HG03108 (cell line): ENCODE data around the gene KCNE1.
"Not testable (repeated sequence)": the region's sequence is repeated elsewhere in the genome, so short reads cannot be mapped to it uniquely, and the experiment has no call there.

ENCODE experiments used
- ATAC-seq: cut with Tn5 transposase; IDR thresholded peaks from one replicate; pipeline ENCODE4 v1.9.1; 2021; ENCODE audit warnings: moderate library complexity; ENCODE audit not compliant: unreplicated experiment

The KCNE1 gene

DNA sequence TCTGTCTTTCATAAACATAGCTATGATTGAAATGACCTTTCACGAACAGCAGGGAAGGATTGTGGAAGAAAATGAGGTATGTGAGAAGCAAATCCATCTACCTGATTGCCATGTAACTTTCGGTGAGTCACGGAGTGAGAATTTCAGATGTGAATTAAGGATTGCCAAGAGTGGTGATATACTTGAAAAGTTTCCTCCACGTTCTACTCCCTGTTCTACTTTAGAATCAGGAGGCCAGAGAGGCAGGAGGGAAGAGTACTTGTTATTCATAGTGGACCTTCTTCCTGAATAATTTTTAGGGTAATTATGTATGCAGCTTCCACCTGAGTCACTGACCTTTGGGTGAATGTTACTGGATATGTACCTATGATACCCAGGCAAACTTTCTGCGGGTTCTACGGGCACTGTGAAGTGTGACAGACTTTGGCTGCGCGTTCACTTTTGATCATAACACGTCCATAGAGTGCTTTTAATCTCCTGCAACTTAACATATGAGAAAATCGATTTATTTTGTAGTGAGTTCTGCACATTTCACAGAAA, 2.6 kb upstream of the KCNE1 start:
- no peak for ATAC-seq

DNA sequence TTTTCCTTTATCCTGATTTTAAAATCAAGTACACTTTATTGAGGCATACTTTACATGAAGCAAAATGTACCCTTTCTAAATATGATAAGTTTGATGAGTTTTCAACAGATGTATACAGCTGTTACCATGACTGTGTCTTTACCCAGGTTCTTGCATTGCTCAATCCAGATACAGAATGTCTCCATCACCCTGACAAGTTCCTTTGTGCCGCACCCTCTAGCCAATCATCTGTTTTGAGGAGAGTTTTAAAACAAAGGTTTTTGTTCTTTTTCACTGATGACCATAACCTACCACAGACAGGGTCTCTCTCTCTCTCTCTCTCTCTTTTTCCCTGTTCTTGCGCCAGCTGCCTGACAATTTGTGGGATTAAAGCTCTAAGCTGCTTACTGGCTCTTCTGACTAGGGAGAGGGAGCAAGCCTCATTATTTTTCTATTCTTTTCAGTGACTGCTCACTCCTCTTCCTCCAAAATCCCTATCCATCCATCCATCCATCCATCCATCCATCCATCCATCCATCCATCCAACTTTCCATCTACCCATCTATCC, 1.2 kb upstream of the KCNE1 start:
- ATAC-seq = no peak

DNA sequence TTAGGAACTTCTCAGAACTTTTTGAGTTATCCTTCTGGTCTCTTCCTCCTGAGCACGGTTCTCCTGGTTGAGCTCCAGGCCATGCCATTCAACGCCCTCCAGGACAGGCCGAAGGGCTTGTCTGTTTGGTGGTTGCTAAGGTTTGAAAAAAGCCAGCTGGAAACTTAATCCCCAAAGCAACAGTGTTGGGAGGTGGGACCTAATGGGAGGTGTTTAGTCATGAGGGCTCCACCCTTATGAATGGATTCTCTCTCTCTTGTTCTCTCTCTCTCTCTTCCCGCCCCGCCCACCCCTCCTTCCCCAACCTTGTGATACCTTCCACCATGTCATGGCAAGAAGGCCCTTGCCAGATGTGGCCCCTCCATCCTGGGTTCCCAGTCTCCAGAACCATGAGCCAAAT, 829 bp downstream of the KCNE1 start:
- no peak for ATAC-seq

GRCh38 chr21:34510148-34511142, 1.6 kb downstream of the KCNE1 start:
- no peak for ATAC-seq

DNA sequence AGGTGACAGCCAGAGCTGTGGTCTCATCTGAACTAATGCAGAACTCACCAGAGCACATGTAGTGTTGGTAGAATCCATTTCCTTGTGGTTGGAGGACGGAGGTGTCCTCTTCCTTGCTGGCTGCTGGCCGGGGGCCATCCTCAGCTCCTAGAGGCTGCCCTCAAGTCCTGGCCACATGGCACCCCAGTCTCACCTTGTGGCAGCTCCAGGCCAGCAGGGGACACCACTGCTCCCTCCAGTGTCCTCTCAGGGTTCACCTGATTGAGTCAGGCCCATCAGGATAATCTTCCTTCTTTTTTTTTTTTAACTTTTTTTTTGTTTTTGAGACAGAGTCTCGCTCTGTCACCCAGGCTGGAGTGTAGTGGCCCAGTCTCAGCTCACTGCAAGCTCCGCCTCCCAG, 2.9 kb downstream of the KCNE1 start:
- no peak for ATAC-seq

GRCh38 chr21:34504595-34504994, 7.4 kb downstream of the KCNE1 start:
- ATAC-seq = no peak

DNA sequence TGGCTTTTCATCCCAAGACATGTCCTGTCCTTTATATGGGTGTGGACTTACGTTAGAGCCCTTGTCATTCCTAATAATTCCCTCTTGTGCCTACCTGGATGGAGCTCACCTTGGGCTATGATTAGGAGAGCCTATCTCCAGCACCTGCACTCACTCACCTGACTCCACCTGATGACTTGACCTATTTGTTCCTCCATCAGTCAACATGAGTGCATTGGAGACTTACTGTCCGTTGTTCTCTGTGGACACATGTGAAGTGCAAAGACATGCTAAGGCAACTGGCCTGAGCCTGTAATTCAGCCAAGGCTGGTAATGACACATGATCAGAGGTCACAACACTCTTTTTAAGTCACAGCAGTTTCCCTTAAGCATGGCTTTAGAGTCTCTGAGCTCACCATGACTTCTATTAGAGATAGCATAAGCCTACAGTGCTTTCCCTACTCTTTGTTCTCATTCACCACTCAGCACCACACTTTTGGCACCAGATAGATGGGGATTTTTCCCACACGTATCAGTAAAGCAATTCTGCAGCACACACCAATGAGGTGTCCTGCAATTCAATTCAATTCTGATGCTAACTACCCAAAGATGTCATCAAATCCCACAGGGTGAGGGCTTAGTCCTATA, 9.4 kb downstream of the KCNE1 start:
- no peak for ATAC-seq

GRCh38 chr21:34501716-34502115, 10.3 kb downstream of the KCNE1 start:
- ATAC-seq = no peak

- no peak for ATAC-seq
Measured at GRCh38 chr21:34500191-34500590, 11.8 kb downstream of the KCNE1 start.

GRCh38 chr21:34499116-34499515, 12.9 kb downstream of the KCNE1 start:
- no peak for ATAC-seq

DNA sequence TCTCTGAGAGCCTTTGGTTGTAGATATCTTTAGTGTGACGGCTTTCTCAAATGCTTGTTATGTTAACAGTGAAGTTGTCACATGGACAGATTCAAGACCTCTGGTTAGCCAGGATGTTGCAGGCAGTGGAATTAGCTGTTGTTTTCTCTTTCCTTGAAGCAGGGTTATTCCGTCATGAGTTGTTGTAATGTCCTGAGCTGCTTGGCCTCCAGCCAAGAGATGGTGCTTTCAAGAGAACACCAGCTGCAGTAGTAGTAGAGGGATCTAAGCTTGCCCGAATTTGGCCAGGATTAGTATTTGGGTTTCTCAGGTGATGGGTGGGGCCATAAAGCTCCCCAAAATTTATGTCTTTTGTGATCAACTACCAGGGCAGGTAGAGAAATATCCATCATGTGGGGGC, 13.4 kb downstream of the KCNE1 start:
- ATAC-seq = no peak

GRCh38 chr21:34483854-34484253, 28.2 kb downstream of the KCNE1 start:
- ATAC-seq = not testable (repeated sequence)

DNA sequence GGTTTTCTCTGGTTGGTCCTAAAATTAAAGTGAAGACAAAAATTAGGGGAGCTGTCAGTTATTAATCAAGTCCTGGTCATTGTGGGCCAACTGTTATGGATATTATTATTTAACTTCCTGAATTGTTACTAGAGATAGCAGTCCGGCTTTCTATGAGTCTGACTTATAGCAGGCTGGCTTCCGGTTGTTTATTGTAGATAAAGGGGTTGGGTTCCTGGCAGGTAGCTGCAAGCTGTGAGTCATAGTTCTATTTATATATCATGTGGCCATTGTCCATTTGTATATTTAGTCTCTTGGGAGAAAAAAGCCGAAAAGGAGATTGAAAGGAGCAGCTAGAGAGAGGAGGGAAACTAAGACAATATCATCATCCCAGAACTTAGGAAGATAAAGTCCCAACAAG, 28.6 kb downstream of the KCNE1 start:
- ATAC-seq = not testable (repeated sequence)

- ATAC-seq = not testable (repeated sequence)
Measured at GRCh38 chr21:34467333-34467732, 44.7 kb downstream of the KCNE1 start.

GRCh38 chr21:34459426-34459825, 52.6 kb downstream of the KCNE1 start:
- not testable (repeated sequence) for ATAC-seq

DNA sequence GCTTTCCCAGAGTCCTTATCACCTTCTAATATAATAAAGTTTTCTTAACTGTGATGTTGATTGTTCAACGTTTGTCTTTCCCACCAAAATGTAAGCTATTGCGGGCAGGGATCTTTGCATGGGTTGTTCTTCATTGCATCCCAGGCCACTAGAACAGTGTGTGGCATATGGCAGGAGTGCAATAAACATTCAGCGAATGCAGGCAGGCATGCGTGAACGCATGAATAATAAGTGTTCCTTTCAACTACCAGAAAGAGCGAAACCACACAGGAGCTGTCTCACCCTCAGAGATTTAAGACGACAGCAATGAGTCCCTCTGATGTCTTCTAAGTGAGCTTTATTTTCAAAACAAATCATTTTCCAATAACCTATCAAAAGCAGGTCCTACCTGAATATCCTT, 53.7 kb downstream of the KCNE1 start:
- not testable (repeated sequence) for ATAC-seq

DNA sequence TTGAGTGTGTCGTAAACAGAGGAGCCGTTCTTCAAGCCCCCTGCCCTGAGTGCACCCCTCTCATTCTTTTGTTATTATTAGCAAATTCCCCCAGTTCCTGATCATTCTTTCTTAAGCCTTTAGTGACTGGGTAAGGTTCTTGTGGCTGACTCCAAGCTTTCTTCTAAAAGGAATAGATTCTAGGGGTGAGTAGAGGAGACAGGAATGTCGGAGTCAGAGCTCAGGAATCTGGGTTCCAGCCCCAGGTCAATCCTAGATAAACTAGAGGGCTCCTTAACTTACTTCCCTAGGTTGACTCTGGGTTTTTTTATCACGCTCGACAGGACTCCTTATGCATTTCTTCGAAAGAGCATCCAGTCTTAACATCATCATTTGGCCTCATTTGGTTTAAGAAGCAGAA, 55.8 kb downstream of the KCNE1 start:
- ATAC-seq = not testable (repeated sequence)

DNA sequence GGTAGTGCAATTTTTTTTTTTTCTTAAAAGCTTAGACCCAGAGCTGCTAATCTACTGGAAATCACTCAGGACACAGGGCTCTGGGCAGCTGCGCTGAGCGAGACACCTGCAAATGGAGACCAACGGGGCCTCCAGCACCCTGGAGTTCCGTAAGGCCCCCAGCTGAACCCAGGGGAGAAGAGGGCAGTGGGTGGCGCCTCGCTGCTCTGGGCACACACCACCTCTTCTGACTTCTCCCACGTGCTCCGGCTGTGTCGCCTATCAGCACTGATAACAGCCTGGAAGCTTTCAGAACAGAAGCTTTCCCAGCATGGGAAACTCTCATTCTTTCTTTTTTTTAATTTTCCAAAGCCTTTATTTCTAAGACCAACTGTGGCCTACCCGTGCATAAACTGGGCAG, 56.4 kb downstream of the KCNE1 start:
- not testable (repeated sequence) for ATAC-seq

- ATAC-seq = not testable (repeated sequence)
Measured at GRCh38 chr21:34447018-34447417, 65.0 kb downstream of the KCNE1 start.

- ATAC-seq = not testable (repeated sequence)
Measured at GRCh38 chr21:34443486-34443885, 68.5 kb downstream of the KCNE1 start.

- not testable (repeated sequence) for ATAC-seq
Measured at GRCh38 chr21:34429710-34430109, 82.3 kb downstream of the KCNE1 start.
